Measurements from ENCODE around the gene PAXX.
A peak's percentile ranks its signal among the peaks of the same experiment; 100 is the strongest.

PAXX gene

GRCh38 chr9:136995772-136996311, 3.6 kb downstream of the PAXX start:
- Histone ChIP-seq H3K27ac (ENCODE audit: low read length) (no peak overlapping the region), H2AFZ (ENCODE audit: low read depth, low read length) (no peak overlapping the region), H3K4me3 (ENCODE audit: low read depth in 1 of 2, low read length in 2 of 2) (no peak overlapping the region), H4K20me1 (ENCODE audit: insufficient read depth, low read length) (peaks cover 26% of the 10 kb centered on the region), H3K4me2 (ENCODE audit: insufficient read depth, low read length) (no peak overlapping the region), H3K4me1 (ENCODE audit: insufficient read depth, low read length) (peaks cover 16% of the 10 kb centered on the region), H3K9me3 (ENCODE audit: insufficient read depth, low read length, severe bottlenecking) (no peaks in the 10 kb centered on the region), H3K36me3 (ENCODE audit: insufficient read depth, low read length) (peaks cover 12% of the 10 kb centered on the region), H3K9ac (ENCODE audit: low read depth, low read length) (no peak overlapping the region), H3K27me3 (ENCODE audit: insufficient read depth, low read length, poor library complexity) (peaks cover 2% of the 10 kb centered on the region), H3K79me2 (ENCODE audit: insufficient read depth, low read length) (peaks cover 16% of the 10 kb centered on the region)
- no peak for TF ChIP-seq EZH2 (IDR thresholded peaks at IDR 0.05; ENCODE audit: borderline replicate concordance, low read depth, low read length, severe bottlenecking)
- no peak for TF ChIP-seq CTCF (IDR thresholded peaks at IDR 0.05; ENCODE audit: borderline replicate concordance, extremely low read depth, low read length, poor library complexity, severe bottlenecking)
- no peak for ATAC-seq (ENCODE audit: insufficient read depth, low read depth)
- no peak for DNase-seq

GRCh38 chr9:136996361-136997292, 4.4 kb downstream of the PAXX start, which contains the start of gene CLIC3:
Gene CLIC3, minus strand, starts transcription at chr9:136996568. Its CDS starts 25 bp downstream, at chr9:136996543.
- Histone ChIP-seq H3K36me3 (ENCODE audit: insufficient read depth, low read length) (peaks cover 12% of the 10 kb centered on the region), H3K9ac (ENCODE audit: low read depth, low read length) (no peak within 1 kb of the TSS; the same call in 1 of the 2 replicates), H3K4me2 (ENCODE audit: insufficient read depth, low read length) (no peak within 1 kb of the TSS), H3K9me3 (ENCODE audit: insufficient read depth, low read length, severe bottlenecking) (no peaks in the 10 kb centered on the region), H3K27me3 (ENCODE audit: insufficient read depth, low read length, poor library complexity) (no peaks in the 10 kb centered on the region), H3K4me1 (ENCODE audit: insufficient read depth, low read length) (peaks cover 16% of the 10 kb centered on the region), H2AFZ (ENCODE audit: low read depth, low read length) (no peak within 1 kb of the TSS), H3K27ac (ENCODE audit: low read length) (no peak within 1 kb of the TSS), H3K79me2 (ENCODE audit: insufficient read depth, low read length) (peaks cover 16% of the 10 kb centered on the region), H3K4me3 (ENCODE audit: low read depth in 1 of 2, low read length in 2 of 2) (no peak within 1 kb of the TSS), H4K20me1 (ENCODE audit: insufficient read depth, low read length) (peaks cover 26% of the 10 kb centered on the region)
- no peak for TF ChIP-seq CTCF (IDR thresholded peaks at IDR 0.05; ENCODE audit: borderline replicate concordance, extremely low read depth, low read length, poor library complexity, severe bottlenecking)
- TF ChIP-seq EZH2 (IDR thresholded peaks at IDR 0.05; ENCODE audit: borderline replicate concordance, low read depth, low read length, severe bottlenecking) = no peak
- DNase-seq = peak; percentile 66
- peak; percentile 54 for ATAC-seq (ENCODE audit: insufficient read depth, low read depth)

GRCh38 chr9:136997371-136997770, 5.1 kb downstream of the PAXX start:
- TF ChIP-seq EZH2 (IDR thresholded peaks at IDR 0.05; ENCODE audit: borderline replicate concordance, low read depth, low read length, severe bottlenecking) = no peak
- Histone ChIP-seq H3K4me2 (ENCODE audit: insufficient read depth, low read length) (no peak overlapping the region), H4K20me1 (ENCODE audit: insufficient read depth, low read length) (peaks cover 26% of the 10 kb centered on the region), H3K36me3 (ENCODE audit: insufficient read depth, low read length) (peaks cover 12% of the 10 kb centered on the region), H3K79me2 (ENCODE audit: insufficient read depth, low read length) (peaks cover 16% of the 10 kb centered on the region), H3K27me3 (ENCODE audit: insufficient read depth, low read length, poor library complexity) (no peaks in the 10 kb centered on the region), H3K9me3 (ENCODE audit: insufficient read depth, low read length, severe bottlenecking) (no peaks in the 10 kb centered on the region), H3K4me3 (ENCODE audit: low read depth in 1 of 2, low read length in 2 of 2) (no peak overlapping the region), H3K27ac (ENCODE audit: low read length) (no peak overlapping the region), H3K4me1 (ENCODE audit: insufficient read depth, low read length) (peaks cover 16% of the 10 kb centered on the region), H3K9ac (ENCODE audit: low read depth, low read length) (no peak overlapping the region; the same call in 1 of the 2 replicates), H2AFZ (ENCODE audit: low read depth, low read length) (no peak overlapping the region)
- ATAC-seq (ENCODE audit: insufficient read depth, low read depth) (no peak), DNase-seq (no peak)

GRCh38 chr9:136997830-136998234, 5.6 kb downstream of the PAXX start:
- DNase-seq = no peak
- Histone ChIP-seq H3K9ac (ENCODE audit: low read depth, low read length) (no peak overlapping the region; the same call in 1 of the 2 replicates), H3K27ac (ENCODE audit: low read length) (no peak overlapping the region), H4K20me1 (ENCODE audit: insufficient read depth, low read length) (peaks cover 24% of the 10 kb centered on the region), H3K4me1 (ENCODE audit: insufficient read depth, low read length) (peaks cover 15% of the 10 kb centered on the region), H2AFZ (ENCODE audit: low read depth, low read length) (no peak overlapping the region), H3K4me2 (ENCODE audit: insufficient read depth, low read length) (no peak overlapping the region), H3K4me3 (ENCODE audit: low read depth in 1 of 2, low read length in 2 of 2) (no peak overlapping the region), H3K9me3 (ENCODE audit: insufficient read depth, low read length, severe bottlenecking) (no peaks in the 10 kb centered on the region), H3K36me3 (ENCODE audit: insufficient read depth, low read length) (peaks cover 12% of the 10 kb centered on the region), H3K27me3 (ENCODE audit: insufficient read depth, low read length, poor library complexity) (no peaks in the 10 kb centered on the region), H3K79me2 (ENCODE audit: insufficient read depth, low read length) (peaks cover 11% of the 10 kb centered on the region)
- no peak for ATAC-seq (ENCODE audit: insufficient read depth, low read depth)
- TF ChIP-seq EZH2 (IDR thresholded peaks at IDR 0.05; ENCODE audit: borderline replicate concordance, low read depth, low read length, severe bottlenecking) = no peak
- no peak for TF ChIP-seq CTCF (IDR thresholded peaks at IDR 0.05; ENCODE audit: borderline replicate concordance, extremely low read depth, low read length, poor library complexity, severe bottlenecking)
